Activated CD8-positive, alpha-beta memory T cell treated with anti-CD3 and anti-CD28 coated beads, Interleukin-2, amount 10 ng/mL, durations not matched to agents 7 days and 5 days (primary cell): ENCODE measurements around the gene TRIM33. TPM values are rescaled to one million over a fixed set of nuclear protein-coding genes. Genes with fewer than 3 reads are reported as not detected.
A peak's percentile ranks its signal among the peaks of the same experiment; 100 is the strongest.

ENCODE experiments used
- ATAC-seq: fragments of 150-1000 bp; cut with Tn5 transposase; one replicate; pipeline ENCODE4 v1.10.0; 2021; ENCODE audit warnings: moderate library complexity
- CTCF ChIA-PET: fragments of 350-600 bp; sonication (Branson Sonifier 250); formaldehyde crosslinking; loops from one replicate; lab custom pipeline; 2021; ENCODE audit warnings: antibody characterized with exemption; lab: Charles Lee
- DNase-seq: peaks from one replicate; pipeline ENCODE4 v3.0.0-alpha.2; 2020
- H3K27ac Mint-ChIP-seq: one replicate; pipeline ENCODE4 v1.8.0; 2021; ENCODE audit warnings: mild to moderate bottlenecking, mixed read lengths
- H3K27me3 Mint-ChIP-seq: one replicate; pipeline ENCODE4 v1.8.0; 2021; ENCODE audit warnings: mixed read lengths
- H3K36me3 Mint-ChIP-seq: one replicate; pipeline ENCODE4 v1.8.0; 2021; ENCODE audit warnings: mild to moderate bottlenecking, mixed read lengths
- H3K4me1 Mint-ChIP-seq: one replicate; pipeline ENCODE4 v1.8.0; 2021; ENCODE audit warnings: mixed read lengths
- H3K4me3 Mint-ChIP-seq: one replicate; pipeline ENCODE4 v1.8.0; 2021; ENCODE audit warnings: mild to moderate bottlenecking, moderate library complexity, mixed read lengths
- H3K9me3 Mint-ChIP-seq: one replicate; pipeline ENCODE4 v1.8.0; 2022; ENCODE audit warnings: low read depth, mixed read lengths
- total RNA-seq, 2 experiments: library from RNA; stranded (reverse); gene quantifications; one replicate each; pipeline ENCODE4 v1.2.3, GENCODE V29; 2021

The TRIM33 gene
- total RNA-seq, 2 experiments from 2014 or later, result 39.0 to 40.1 TPM

DNA sequence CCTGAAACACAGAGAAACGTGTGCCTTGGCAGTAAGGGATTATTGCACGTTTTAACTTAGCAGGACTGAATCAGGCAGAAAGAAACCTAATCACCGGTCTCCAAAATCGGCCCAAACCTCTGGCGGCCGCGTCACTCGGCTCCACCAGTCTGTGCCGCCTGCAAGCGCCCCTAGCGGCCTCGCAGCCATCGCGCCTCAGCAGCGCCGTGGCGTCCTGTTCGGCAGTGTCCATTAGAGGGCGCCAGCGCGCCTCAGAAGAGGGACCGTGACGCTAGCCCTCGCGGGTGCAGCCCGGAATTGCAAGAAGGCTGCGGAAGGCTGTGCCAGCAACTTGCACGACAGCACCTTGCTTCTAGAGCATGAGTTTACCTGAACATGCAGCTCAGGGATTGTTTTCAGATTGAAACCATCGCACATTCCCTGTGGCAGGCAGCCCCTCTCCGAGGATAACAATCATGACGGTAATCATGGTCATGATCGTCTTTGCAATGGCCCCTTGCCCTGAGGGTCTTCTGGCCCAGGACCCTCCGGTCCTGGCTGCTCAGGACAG is 164.4 kb downstream of the TRIM33 start:
- Mint-ChIP-seq H3K4me1 (peaks cover 39% of the 10 kb centered on the region), H3K36me3 (peaks cover under 1% of the 10 kb centered on the region), H3K27me3 (no peaks in the 10 kb centered on the region), H3K4me3 (peak overlapping the region; percentile 70), H3K9me3 (no peaks in the 10 kb centered on the region), H3K27ac (peak overlapping the region; percentile 96)
- DNase-seq (peak; percentile 97), ATAC-seq (peak; percentile 98)
- CTCF ChIA-PET, result interaction anchor here (0.7 to 9.1 kb wide), 41 partner anchors 9 to 789 kb away, joined by 3 to 107 read pairs (median 4); partner anchors contain the start of genes AMPD1, NRAS and OLFML3

DNA sequence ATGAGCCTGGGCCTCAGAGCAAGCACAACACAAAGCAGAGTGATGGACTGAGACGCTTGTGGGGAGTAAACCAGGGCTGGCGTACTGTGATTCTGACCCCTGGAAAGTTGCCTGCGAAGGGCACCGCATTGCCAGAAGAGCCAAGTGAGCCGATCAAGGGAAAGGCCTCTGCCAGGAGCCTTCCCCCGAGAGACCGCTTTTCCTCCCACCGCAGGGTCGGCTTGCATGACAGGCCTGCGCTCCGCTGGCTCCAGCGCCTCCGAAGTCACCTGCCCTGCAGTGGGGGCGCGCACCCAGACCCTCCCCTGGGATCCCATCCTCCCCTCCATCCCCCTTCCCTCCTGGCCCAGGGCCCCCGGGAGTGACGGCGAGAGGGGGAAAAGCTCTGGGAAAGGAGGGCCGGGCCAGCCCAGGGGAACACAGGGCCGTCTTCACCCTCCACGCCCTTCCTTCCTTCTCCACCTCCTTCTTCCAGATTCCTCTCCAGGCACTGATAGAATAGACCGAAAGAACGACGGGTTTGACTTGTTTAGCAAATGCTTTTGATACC is 165.0 kb downstream of the TRIM33 start:
- ATAC-seq (peak; percentile 31), DNase-seq (no peak)
- Mint-ChIP-seq H3K4me1 (peaks cover 44% of the 10 kb centered on the region), H3K27ac (peak overlapping the region; percentile 96), H3K4me3 (peak overlapping the region; percentile 70), H3K36me3 (peaks cover 6% of the 10 kb centered on the region), H3K27me3 (no peaks in the 10 kb centered on the region), H3K9me3 (peaks cover 2% of the 10 kb centered on the region)
- CTCF ChIA-PET, result interaction anchor here (0.9 to 9.1 kb wide), 18 partner anchors 8 to 494 kb away, joined by 3 to 107 read pairs (median 6); partner anchors contain the start of genes NRAS and OLFML3

DNA sequence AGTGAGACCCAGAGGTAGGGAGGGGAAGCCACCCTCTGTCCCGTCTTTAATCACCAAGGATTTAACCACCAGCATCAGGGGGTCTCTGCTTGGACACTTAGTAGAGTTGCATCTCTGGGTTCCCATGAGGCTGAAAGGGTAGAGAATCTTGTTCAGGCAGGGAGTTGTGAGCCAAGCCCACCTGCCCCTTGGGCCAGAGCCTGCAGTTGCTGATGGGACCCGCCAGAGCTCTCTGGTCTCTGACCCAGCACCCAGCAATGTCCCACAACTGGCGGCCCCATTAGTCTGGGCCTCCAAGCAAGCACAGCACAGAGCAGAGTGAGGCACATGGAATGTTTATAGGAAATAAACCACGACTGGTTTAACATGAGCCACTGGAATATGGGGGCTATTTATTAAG is 166.3 kb downstream of the TRIM33 start:
- Mint-ChIP-seq H3K9me3 (peaks cover 2% of the 10 kb centered on the region), H3K4me1 (peaks cover 58% of the 10 kb centered on the region), H3K4me3 (no peak overlapping the region), H3K27ac (no peak overlapping the region), H3K27me3 (no peaks in the 10 kb centered on the region), H3K36me3 (peaks cover 10% of the 10 kb centered on the region)
- no peak for DNase-seq
- ATAC-seq, result no peak
- CTCF ChIA-PET, result interaction anchor here (1.6 to 9.1 kb wide), 3 partner anchors 14 to 62 kb away, joined by 9 to 107 read pairs (median 16); no protein-coding TSS in a partner anchor

Other genes starting within 250 kb of the TRIM33 start
- gene BCAS2, start 70.4 kb upstream of the TRIM33 start, total RNA-seq, result 10 to 100 TPM; 36.3 to 44.1 TPM
- under 1 TPM; 0.29 to 0.35 TPM for gene DENND2C, start 158.8 kb upstream of the TRIM33 start, total RNA-seq
- gene AMPD1, start 184.3 kb upstream of the TRIM33 start, total RNA-seq, result not detected
- gene NRAS, start 205.6 kb upstream of the TRIM33 start, total RNA-seq, result 10 to 100 TPM; 39.7 to 58.7 TPM
- gene CSDE1, start 246.8 kb upstream of the TRIM33 start, total RNA-seq, result 100 to 1,000 TPM; 331 to 410 TPM